ENCODE measurements around the gene HDLBP. TPM values are rescaled to one million over a fixed set of nuclear protein-coding genes. Genes with fewer than 3 reads are reported as not detected.
"Not testable (repeated sequence)": the region's sequence is repeated elsewhere in the genome, so short reads cannot be mapped to it uniquely, and the experiment has no call there.

HDLBP gene
- total RNA-seq, 1 experiment from 2014 or later = 510 TPM

- no TSS peak for BruUV-seq (replicated peaks)
- H3K4me1 ChIP-seq (ENCODE audit: insufficient read depth, low read length, poor library complexity, severe bottlenecking) = peaks cover 10% of the 10 kb centered on the region
- peak overlapping the region; percentile 76 for H3K27ac ChIP-seq (ENCODE audit: low read depth, low read length, poor library complexity, severe bottlenecking)
- no peaks in the 10 kb centered on the region for H3K27me3 ChIP-seq (replicated peaks; ENCODE audit: insufficient read depth, low read depth, low read length, poor library complexity)
- POLR2A ChIA-PET (ENCODE audit: low non-redundant PET) = no interaction called here
- CTCF ChIA-PET = no interaction called here
- no peak for DNase-seq (ENCODE audit: low spot score)
- H3K36me3 ChIP-seq (ENCODE audit: insufficient read depth, low read length, poor library complexity, severe bottlenecking) = no peaks in the 10 kb centered on the region
- H3K9me3 ChIP-seq (ENCODE audit: low read depth, low read length, poor library complexity, severe bottlenecking) = peaks cover 4% of the 10 kb centered on the region
- TF ChIP-seq CTCF (conservative IDR thresholded peaks at IDR 0.05; ENCODE audit: low read depth, low read length) = no peak
- no peak for TF ChIP-seq EZH2 (IDR thresholded peaks at IDR 0.05; ENCODE audit: borderline replicate concordance, low read depth, low read length, poor library complexity, severe bottlenecking)
- intact Hi-C loops (cut with micrococcal nuclease; ENCODE audit: unreplicated experiment) = no loop called here
- H3K4me3 ChIP-seq (ENCODE audit: low read depth, low read length, poor library complexity, severe bottlenecking) = no peak overlapping the region
These were observed 35.6 kb downstream of the HDLBP start for GRCh38 chr2:241279828-241280227.

GRCh38 chr2:241279413-241279812 is 36.1 kb downstream of the HDLBP start:
- CTCF ChIA-PET = no interaction called here
- H3K4me3 ChIP-seq (ENCODE audit: low read depth, low read length, poor library complexity, severe bottlenecking) = no peak overlapping the region
- no peaks in the 10 kb centered on the region for H3K27me3 ChIP-seq (replicated peaks; ENCODE audit: insufficient read depth, low read depth, low read length, poor library complexity)
- POLR2A ChIA-PET (ENCODE audit: low non-redundant PET) = no interaction called here
- H3K9me3 ChIP-seq (ENCODE audit: low read depth, low read length, poor library complexity, severe bottlenecking) = peaks cover 4% of the 10 kb centered on the region
- BruUV-seq (replicated peaks) = no TSS peak
- peaks cover 10% of the 10 kb centered on the region for H3K4me1 ChIP-seq (ENCODE audit: insufficient read depth, low read length, poor library complexity, severe bottlenecking)
- no peaks in the 10 kb centered on the region for H3K36me3 ChIP-seq (ENCODE audit: insufficient read depth, low read length, poor library complexity, severe bottlenecking)
- H3K27ac ChIP-seq (ENCODE audit: low read depth, low read length, poor library complexity, severe bottlenecking) = peak overlapping the region; percentile 76
- DNase-seq (ENCODE audit: low spot score) = peak; percentile 33
- TF ChIP-seq EZH2 (IDR thresholded peaks at IDR 0.05; ENCODE audit: borderline replicate concordance, low read depth, low read length, poor library complexity, severe bottlenecking) (no peak), CTCF (conservative IDR thresholded peaks at IDR 0.05; ENCODE audit: low read depth, low read length) (no peak)
- intact Hi-C loops (cut with micrococcal nuclease; ENCODE audit: unreplicated experiment) = no loop called here

- POLR2A ChIA-PET (ENCODE audit: low non-redundant PET); H3K27ac ChIP-seq (ENCODE audit: low read depth, low read length, poor library complexity, severe bottlenecking); BruUV-seq (replicated peaks); H3K4me1 ChIP-seq (ENCODE audit: insufficient read depth, low read length, poor library complexity, severe bottlenecking); DNase-seq (ENCODE audit: low spot score); H3K9me3 ChIP-seq (ENCODE audit: low read depth, low read length, poor library complexity, severe bottlenecking); intact Hi-C loops (cut with micrococcal nuclease; ENCODE audit: unreplicated experiment); H3K4me3 ChIP-seq (ENCODE audit: low read depth, low read length, poor library complexity, severe bottlenecking); H3K27me3 ChIP-seq (replicated peaks; ENCODE audit: insufficient read depth, low read depth, low read length, poor library complexity); H3K36me3 ChIP-seq (ENCODE audit: insufficient read depth, low read length, poor library complexity, severe bottlenecking); CTCF ChIA-PET: not testable (repeated sequence)
These were observed 37.2 kb downstream of the HDLBP start for GRCh38 chr2:241278306-241278705.

GRCh38 chr2:241275910-241276309 is 39.6 kb downstream of the HDLBP start:
- Histone ChIP-seq H3K4me3 (ENCODE audit: low read depth, low read length, poor library complexity, severe bottlenecking) (no peak overlapping the region), H3K9me3 (ENCODE audit: low read depth, low read length, poor library complexity, severe bottlenecking) (peaks cover 4% of the 10 kb centered on the region), H3K27ac (ENCODE audit: low read depth, low read length, poor library complexity, severe bottlenecking) (no peak overlapping the region), H3K36me3 (ENCODE audit: insufficient read depth, low read length, poor library complexity, severe bottlenecking) (no peaks in the 10 kb centered on the region), H3K27me3 (replicated peaks; ENCODE audit: insufficient read depth, low read depth, low read length, poor library complexity) (no peaks in the 10 kb centered on the region), H3K4me1 (ENCODE audit: insufficient read depth, low read length, poor library complexity, severe bottlenecking) (peaks cover 10% of the 10 kb centered on the region)
- no peak for TF ChIP-seq CTCF (conservative IDR thresholded peaks at IDR 0.05; ENCODE audit: low read depth, low read length)
- TF ChIP-seq EZH2 (IDR thresholded peaks at IDR 0.05; ENCODE audit: borderline replicate concordance, low read depth, low read length, poor library complexity, severe bottlenecking) = no peak
- BruUV-seq (replicated peaks) = no TSS peak
- POLR2A ChIA-PET (ENCODE audit: low non-redundant PET) = no interaction called here
- CTCF ChIA-PET = no interaction called here
- intact Hi-C loops (cut with micrococcal nuclease; ENCODE audit: unreplicated experiment) = no loop called here
- no peak for DNase-seq (ENCODE audit: low spot score)
